ENCODE measurements around the gene CUX1.

DNA sequence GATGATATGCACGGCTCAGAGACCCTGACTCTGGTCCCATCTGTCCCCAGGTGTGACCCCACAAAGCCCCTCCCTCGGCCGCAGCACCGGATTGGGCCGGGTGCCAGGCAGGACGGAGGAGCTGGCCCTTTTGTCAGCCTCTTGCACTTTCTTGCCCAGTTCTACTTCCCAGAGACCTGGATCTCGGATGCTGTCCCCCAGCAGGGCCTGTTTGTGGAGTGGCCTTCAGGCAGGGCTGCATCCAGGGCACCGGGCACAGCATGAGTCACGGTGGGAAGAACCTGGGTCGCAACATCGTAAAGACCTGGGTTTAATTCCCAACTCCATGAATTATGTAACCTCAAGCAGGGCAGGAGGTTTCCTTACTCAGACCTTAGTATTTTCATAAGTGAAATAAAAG is 310.9 kb downstream of the CUX1 start:
- TF ChIP-seq, protein P1, sequence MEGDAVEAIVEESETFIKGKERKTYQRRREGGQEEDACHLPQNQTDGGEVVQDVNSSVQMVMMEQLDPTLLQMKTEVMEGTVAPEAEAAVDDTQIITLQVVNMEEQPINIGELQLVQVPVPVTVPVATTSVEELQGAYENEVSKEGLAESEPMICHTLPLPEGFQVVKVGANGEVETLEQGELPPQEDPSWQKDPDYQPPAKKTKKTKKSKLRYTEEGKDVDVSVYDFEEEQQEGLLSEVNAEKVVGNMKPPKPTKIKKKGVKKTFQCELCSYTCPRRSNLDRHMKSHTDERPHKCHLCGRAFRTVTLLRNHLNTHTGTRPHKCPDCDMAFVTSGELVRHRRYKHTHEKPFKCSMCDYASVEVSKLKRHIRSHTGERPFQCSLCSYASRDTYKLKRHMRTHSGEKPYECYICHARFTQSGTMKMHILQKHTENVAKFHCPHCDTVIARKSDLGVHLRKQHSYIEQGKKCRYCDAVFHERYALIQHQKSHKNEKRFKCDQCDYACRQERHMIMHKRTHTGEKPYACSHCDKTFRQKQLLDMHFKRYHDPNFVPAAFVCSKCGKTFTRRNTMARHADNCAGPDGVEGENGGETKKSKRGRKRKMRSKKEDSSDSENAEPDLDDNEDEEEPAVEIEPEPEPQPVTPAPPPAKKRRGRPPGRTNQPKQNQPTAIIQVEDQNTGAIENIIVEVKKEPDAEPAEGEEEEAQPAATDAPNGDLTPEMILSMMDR (IDR thresholded peaks at IDR 0.05): no peak
- TF ChIP-seq POLR2A (IDR thresholded peaks at IDR 0.05): no peak
